GM12872 (cell line): Measurements from ENCODE around the gene HMGN2.

ENCODE experiments used
- TF ChIP-seq, protein P1 (sequence below): IDR thresholded peaks from 3 replicates; pipeline ENCODE4 v1.5.1; 2011; ENCODE audit warnings: low read depth, mild to moderate bottlenecking, low read length, moderate library complexity; ENCODE audit not compliant: insufficient read depth

Gene HMGN2

DNA sequence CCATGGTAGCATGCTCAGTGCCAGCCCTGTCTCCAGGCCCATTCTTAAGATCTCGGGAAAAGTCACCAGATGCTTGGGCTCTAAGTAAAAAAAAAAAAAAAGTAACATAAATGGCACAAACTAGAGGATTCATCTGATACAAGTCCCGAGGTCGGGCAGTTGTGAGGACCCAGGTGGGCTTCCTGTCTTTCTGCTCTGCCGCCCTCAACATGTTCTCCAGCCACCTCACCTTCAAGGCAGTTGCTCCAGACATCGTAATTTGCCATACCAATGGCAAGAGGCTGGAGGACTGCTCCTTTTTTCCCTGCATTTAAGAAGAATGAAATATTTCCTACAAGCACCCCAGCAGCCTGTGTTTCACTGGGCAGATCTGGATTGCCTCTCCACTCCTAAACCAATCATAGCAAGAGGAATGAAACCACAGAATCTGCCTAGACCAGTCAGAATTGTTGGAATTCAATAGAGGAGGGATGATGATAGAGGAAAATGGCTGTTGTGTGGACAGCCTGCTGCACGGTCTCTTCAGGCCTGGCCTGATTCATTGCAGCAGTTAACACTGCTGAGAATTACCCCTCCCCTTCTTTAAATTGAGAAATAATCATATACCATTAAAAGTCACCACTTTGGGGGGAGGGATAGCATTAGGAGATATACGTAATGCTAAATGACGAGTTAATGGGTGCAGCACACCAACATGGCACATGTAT lies 5.4 kb downstream of the HMGN2 start:
- TF ChIP-seq, protein P1, sequence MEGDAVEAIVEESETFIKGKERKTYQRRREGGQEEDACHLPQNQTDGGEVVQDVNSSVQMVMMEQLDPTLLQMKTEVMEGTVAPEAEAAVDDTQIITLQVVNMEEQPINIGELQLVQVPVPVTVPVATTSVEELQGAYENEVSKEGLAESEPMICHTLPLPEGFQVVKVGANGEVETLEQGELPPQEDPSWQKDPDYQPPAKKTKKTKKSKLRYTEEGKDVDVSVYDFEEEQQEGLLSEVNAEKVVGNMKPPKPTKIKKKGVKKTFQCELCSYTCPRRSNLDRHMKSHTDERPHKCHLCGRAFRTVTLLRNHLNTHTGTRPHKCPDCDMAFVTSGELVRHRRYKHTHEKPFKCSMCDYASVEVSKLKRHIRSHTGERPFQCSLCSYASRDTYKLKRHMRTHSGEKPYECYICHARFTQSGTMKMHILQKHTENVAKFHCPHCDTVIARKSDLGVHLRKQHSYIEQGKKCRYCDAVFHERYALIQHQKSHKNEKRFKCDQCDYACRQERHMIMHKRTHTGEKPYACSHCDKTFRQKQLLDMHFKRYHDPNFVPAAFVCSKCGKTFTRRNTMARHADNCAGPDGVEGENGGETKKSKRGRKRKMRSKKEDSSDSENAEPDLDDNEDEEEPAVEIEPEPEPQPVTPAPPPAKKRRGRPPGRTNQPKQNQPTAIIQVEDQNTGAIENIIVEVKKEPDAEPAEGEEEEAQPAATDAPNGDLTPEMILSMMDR: no peak

DNA sequence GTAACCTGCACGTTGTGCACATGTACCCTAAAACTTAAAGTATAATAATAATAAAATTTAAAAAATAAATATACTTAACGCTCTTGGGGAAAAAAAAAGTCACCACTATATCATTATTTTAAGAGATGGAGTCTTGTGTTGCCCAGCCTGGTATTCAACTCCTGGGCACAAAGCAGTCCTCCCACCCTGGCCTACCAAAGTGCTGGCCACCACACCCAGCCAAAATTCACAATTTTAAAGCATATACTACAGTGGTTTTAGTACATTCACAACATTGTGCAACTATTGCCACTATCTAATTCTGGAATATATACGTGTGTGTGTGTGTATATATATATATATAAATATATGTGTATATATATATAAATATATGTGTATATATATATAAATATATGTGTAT lies 5.9 kb downstream of the HMGN2 start:
- TF ChIP-seq, protein P1: no peak

DNA sequence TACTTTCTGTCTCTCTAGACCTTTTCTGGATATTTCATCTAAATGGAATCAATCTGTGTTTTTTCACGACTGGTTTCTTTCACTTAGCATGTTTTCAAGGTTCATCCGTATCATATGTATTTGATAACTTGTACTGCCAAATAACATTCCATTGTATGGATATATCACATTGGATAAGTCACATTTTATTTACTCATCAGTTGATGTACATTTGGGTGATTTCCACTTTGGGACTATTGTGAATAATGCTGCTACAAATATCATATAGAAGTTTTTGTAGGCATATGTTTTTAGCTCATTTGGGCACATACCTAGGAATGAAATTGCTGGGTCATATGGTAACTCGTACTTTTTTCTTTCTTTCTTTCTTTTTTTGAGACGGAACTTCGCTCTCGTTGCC lies 6.7 kb downstream of the HMGN2 start:
- TF ChIP-seq, protein P1: no peak

DNA sequence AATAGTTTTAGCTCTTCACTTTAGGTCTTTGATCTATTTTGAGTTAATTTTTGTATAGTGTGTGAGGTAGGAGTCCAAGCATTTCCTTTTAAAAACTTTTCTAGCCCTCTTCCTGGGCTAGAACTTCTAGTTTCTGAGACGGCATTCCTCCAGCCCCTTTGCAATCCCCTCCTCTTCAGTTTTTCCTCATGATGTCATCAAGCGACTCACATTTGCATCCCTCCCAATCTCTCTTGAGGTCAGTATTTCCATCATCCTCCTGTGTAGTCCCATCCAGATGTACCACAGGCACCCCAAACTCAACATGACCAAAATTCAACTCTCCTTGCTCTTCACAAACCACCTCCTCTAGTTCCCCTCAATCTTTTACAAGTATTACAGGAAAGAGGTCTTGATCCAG lies 10.7 kb downstream of the HMGN2 start:
- TF ChIP-seq, protein P1: no peak

DNA sequence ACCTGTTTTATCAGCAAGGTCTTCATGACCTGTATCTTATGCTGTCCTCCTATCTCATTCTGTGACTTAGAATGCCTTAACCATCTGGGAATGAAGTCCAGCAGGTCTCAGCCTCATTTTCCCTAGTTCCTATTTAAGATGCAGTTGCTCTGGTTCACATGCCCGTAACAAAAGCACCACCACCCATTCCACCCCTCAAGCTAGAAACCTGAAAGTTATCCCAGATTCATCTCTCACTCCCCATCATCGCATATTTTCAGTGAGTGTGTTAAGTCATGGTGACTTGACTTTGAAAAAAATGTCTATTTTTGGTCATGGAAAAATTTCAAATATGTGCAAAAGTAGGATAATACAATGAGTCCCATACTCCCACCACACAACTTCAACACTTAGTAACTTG lies 11.7 kb downstream of the HMGN2 start:
- TF ChIP-seq, protein P1: no peak

DNA sequence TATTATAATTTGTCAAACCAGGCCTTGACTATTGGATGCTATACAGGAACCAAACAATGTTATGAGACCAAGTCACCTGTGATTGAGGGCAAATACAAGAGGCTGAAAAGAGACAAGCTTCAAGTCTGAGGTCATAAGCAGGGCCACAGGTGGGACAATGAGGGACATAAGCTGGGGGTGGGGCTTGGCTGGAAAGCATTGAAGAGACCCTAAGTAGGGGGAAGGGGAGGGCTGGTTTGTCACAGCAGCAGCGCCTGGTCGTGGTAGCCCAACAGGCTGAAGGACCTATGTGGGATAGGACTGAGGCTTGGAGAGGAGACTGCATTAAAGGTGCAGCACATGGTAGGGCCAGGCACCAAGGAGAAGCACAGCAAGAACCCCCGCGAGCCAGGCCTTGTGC lies 17.9 kb downstream of the HMGN2 start:
- TF ChIP-seq, protein P1: no peak

DNA sequence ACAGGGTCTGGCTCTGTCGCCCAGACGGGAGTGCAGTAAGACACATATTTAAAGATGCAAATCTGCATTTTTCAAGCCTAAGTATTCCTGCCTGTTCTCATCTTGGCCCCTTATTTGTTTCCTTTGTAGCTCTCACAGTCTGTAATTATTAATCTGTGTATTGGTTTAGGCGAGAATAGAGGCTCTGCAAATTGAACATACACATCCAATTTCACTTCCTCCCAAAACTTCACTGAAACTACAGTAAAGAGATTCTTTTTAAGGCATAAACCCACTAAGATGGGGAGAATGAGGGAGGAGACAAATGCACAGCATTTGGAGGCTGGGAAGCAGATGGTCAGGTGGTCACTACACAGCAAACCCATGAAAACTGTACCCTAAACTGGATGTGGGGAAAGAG lies 21.0 kb downstream of the HMGN2 start:
- TF ChIP-seq, protein P1: no peak
